WTC11 (cell line): ENCODE results near the gene DAPK1.

ENCODE experiments used
- CREB1 ChIP-seq: sonication (generic); formaldehyde crosslinking; IDR thresholded peaks from 2 replicates; pipeline ENCODE4 v1.8.0; 2023; ENCODE audit warnings: mild to moderate bottlenecking, missing genetic modification reagents
- FOXK1 ChIP-seq: sonication (generic); formaldehyde crosslinking; IDR thresholded peaks from 2 replicates; pipeline ENCODE4 v1.8.0; 2022; ENCODE audit warnings: mild to moderate bottlenecking, moderate library complexity, missing genetic modification reagents
- JUN ChIP-seq: sonication (generic); formaldehyde crosslinking; IDR thresholded peaks from 2 replicates; pipeline ENCODE4 v1.8.0; 2023; ENCODE audit warnings: mild to moderate bottlenecking, missing genetic modification reagents
- NFE2L1 ChIP-seq: sonication (generic); formaldehyde crosslinking; IDR thresholded peaks from 2 replicates; pipeline ENCODE4 v1.8.1; 2023; ENCODE audit warnings: missing genetic modification reagents
- OVOL2 ChIP-seq: fragments of 250-450 bp; sonication (Bioruptor Pico); IDR thresholded peaks from 2 replicates; pipeline ENCODE4 v1.9.0; 2021; ENCODE audit warnings: mild to moderate bottlenecking, borderline replicate concordance
- RELA ChIP-seq: sonication (generic); formaldehyde crosslinking; IDR thresholded peaks from 2 replicates; pipeline ENCODE4 v1.8.1; 2022; ENCODE audit warnings: missing genetic modification reagents, mild to moderate bottlenecking, borderline replicate concordance
- ZNF138 ChIP-seq: sonication (generic); formaldehyde crosslinking; conservative IDR thresholded peaks from 2 replicates; pipeline ENCODE4 v1.8.1; 2022; ENCODE audit warnings: mild to moderate bottlenecking, moderate library complexity, missing genetic modification reagents
- TF ChIP-seq, protein P1 (sequence below): fragments of 200-600 bp; IDR thresholded peaks from 2 replicates; pipeline ENCODE4 v1.8.0; 2022; ENCODE audit warnings: antibody characterized with exemption
- TF ChIP-seq, protein P2 (sequence below): sonication (generic); formaldehyde crosslinking; IDR thresholded peaks from 2 replicates; pipeline ENCODE4 v1.8.1; 2022; ENCODE audit warnings: low read depth, missing genetic modification reagents, borderline replicate concordance
- TF ChIP-seq, protein P3 (sequence below): sonication (generic); formaldehyde crosslinking; IDR thresholded peaks from 2 replicates; pipeline ENCODE4 v1.8.0; 2022; ENCODE audit warnings: mild to moderate bottlenecking, missing genetic modification reagents
- TF ChIP-seq, protein P4 (sequence below): sonication (generic); formaldehyde crosslinking; IDR thresholded peaks from 2 replicates; pipeline ENCODE4 v1.8.1; 2023; ENCODE audit warnings: mild to moderate bottlenecking, missing genetic modification reagents, moderate library complexity

DNA sequence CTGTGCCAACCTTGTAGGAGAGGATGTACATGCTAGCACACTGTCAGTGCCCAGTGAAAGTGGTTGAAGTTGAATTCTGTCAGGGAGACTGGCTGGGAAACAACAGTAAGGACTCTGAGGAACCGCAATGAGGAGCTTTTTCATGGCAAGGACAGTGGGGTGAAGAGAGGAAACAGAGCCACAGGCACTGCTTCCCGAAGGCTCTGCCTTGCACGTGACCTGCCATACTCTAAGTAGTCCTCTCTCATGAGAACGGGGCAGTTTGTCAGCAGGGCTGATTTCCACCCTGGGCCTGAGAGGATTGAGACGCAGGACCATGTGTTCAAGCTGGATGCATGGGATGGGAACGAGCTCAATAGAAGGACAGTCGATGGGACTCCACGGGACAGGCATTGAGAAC, 121.7 kb downstream of the DAPK1 start:
- no peak for TF ChIP-seq CREB1 (CRISPR knock-in tag)
- no peak for TF ChIP-seq NFE2L1 (CRISPR knock-in tag)
- TF ChIP-seq, protein P1, sequence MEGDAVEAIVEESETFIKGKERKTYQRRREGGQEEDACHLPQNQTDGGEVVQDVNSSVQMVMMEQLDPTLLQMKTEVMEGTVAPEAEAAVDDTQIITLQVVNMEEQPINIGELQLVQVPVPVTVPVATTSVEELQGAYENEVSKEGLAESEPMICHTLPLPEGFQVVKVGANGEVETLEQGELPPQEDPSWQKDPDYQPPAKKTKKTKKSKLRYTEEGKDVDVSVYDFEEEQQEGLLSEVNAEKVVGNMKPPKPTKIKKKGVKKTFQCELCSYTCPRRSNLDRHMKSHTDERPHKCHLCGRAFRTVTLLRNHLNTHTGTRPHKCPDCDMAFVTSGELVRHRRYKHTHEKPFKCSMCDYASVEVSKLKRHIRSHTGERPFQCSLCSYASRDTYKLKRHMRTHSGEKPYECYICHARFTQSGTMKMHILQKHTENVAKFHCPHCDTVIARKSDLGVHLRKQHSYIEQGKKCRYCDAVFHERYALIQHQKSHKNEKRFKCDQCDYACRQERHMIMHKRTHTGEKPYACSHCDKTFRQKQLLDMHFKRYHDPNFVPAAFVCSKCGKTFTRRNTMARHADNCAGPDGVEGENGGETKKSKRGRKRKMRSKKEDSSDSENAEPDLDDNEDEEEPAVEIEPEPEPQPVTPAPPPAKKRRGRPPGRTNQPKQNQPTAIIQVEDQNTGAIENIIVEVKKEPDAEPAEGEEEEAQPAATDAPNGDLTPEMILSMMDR, result no peak
- TF ChIP-seq, protein P2, sequence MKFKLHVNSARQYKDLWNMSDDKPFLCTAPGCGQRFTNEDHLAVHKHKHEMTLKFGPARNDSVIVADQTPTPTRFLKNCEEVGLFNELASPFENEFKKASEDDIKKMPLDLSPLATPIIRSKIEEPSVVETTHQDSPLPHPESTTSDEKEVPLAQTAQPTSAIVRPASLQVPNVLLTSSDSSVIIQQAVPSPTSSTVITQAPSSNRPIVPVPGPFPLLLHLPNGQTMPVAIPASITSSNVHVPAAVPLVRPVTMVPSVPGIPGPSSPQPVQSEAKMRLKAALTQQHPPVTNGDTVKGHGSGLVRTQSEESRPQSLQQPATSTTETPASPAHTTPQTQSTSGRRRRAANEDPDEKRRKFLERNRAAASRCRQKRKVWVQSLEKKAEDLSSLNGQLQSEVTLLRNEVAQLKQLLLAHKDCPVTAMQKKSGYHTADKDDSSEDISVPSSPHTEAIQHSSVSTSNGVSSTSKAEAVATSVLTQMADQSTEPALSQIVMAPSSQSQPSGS (CRISPR knock-in tag), result no peak
- no peak for TF ChIP-seq OVOL2 (CRISPR knock-in tag)
- TF ChIP-seq RELA (CRISPR knock-in tag), result no peak
- TF ChIP-seq JUN (CRISPR knock-in tag), result no peak
- TF ChIP-seq, protein P3, sequence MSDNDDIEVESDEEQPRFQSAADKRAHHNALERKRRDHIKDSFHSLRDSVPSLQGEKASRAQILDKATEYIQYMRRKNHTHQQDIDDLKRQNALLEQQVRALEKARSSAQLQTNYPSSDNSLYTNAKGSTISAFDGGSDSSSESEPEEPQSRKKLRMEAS (CRISPR knock-in tag), result no peak
- TF ChIP-seq ZNF138 (CRISPR knock-in tag), result no peak
- TF ChIP-seq FOXK1 (CRISPR knock-in tag), result no peak
- TF ChIP-seq, protein P4, sequence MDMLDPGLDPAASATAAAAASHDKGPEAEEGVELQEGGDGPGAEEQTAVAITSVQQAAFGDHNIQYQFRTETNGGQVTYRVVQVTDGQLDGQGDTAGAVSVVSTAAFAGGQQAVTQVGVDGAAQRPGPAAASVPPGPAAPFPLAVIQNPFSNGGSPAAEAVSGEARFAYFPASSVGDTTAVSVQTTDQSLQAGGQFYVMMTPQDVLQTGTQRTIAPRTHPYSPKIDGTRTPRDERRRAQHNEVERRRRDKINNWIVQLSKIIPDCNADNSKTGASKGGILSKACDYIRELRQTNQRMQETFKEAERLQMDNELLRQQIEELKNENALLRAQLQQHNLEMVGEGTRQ (CRISPR knock-in tag), result no peak
